Stimulated activated CD8-positive, alpha-beta memory T cell treated with anti-CD3 and anti-CD28 coated beads, Interleukin-15, amount 100 ng/mL, for 48 hours (primary cell): Measurements from ENCODE around the gene ACAP3.

ENCODE experiments used
- DNase-seq, 2 donors: peaks; one replicate each; pipeline ENCODE4 v3.0.0-alpha.2; 2020; ENCODE audit warnings: low read depth in 2 of 2

Gene ACAP3

DNA sequence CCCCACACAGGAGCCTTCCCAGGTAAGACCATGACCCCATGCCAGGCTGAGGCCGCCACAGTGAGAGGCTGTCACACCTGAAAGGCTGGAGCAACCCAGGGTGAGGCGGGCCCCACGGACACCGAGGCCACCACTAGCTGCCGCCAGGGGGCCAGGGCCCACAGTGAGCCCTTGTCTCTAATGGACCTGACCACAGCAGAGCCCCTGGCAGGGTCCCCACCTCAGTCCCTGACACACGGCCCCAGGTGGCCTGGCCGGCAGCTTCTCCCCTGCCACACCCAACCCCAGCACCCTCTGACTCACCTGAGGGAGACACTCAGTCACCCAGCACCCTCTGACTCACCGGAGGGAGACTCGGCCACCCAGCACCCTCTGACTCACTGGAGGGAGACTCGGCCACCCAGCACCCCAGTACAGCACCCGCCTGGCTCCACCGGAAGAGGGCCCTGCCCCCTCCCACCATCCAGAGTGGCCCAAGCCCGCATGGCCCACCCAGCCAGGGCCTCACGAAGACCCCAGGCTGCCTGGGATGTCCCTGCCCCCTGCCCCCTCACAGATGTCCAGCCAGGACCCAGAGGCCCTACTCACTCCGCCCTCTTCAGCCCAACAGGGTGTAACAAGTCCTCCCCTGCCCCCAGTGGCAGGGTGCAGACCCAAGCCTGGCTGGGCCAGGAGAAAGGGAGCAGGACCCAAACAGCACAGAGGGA lies 37.1 kb upstream of the ACAP3 start:
- peak; percentile 49 to 53 for DNase-seq

DNA sequence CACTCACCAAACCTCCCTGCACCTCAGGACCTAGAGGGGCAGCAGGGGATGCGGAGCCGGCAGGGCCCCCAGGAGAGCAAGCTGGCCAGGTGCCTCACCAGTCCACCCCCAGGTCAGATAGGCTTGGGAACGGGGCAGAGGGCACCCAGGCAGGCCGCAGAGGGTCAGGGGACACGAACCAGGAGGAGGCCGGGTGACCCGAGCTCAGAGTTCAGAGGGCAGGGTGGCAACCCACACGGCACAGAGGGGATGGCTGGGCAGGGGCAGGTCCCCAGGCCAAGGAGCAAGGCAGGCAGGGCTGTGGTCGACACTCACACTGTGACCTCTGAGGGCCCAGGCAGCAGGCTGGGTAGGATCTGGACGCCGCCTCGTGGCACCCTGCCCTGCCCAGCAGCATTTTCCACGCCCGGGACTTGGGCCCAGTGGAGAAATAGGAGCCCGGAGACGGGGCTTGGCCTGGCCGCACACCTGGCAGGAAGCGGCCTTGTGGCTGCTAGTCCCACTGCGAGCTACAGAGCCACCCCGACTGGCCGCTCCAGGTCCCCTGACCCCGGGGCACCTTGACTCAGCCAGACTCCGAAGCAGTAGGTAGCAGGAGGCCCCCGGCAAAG lies 36.2 kb upstream of the ACAP3 start:
- DNase-seq, result no peak

DNA sequence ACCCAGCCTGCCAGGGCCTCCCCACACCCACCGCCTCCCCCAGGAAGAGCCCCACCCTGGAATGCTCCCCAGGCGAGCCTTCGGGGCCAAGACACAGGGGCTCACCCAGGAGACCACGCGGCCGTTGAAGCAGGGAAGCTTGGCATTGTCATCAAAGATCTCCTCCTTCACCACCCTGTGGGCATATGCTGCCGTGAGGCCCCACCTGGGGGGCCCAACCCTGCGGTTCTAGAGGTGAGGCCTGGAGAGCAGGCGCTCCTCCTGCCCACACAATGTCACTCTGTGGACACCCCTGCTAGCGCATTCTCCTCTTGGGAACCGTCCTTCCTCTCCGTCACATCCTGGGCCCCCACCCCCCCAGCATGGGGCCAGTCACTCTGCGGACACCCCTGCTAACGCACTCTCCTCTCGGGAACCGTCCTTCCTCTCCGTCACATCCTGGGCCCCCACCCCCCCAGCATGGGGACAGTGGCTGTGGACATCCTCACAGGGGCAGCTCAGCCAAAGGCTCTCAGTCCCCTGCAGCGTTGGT lies 34.9 kb upstream of the ACAP3 start:
- DNase-seq, result no peak

DNA sequence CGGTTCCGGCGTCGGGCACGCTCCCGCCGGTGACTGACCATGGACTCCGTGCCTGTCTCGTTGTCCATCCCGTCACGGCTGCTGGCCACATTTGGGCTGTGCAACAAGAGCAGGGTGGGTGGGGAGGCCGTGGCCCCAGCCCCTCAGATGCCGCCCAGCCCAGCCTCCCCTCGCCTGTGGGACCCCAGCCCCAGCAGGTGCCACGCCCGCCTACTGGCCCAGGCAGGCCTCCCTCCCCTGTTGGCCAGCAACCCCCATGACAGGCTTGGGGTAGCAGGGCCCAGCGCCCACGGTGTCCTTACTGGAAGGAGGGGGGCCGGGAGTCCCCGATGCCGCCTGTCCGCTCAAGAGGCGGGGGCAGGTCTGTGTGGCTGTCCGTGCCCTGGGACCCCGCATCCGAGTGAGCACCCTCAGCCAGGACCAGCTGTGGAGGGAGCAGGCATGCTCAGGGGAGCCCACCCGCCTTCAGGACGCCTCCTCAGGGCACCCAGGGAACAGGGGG lies 34.4 kb upstream of the ACAP3 start:
- DNase-seq, result no peak

DNA sequence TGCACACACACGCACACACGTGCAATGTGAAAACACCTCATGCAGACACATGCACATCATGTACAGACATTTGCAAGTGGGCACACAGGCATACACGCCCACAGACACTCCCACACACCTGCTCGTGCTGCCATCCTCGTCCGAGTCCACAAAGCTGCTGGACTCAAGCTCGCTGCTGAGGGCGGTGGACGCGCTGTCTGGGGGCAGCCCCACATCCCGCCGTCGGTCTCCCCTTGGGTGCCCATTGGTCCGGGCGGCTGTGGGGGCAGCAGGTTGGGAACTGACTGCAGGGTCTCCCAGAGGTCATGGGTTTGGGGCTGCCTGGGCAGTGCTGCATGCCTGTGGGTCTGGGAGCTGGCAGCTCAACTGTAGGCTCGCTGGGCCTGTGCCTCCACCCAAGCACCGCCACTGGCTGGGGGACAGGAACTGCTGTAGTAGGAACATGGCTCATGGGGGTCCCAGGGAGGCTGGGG lies 33.9 kb upstream of the ACAP3 start:
- no peak for DNase-seq

DNA sequence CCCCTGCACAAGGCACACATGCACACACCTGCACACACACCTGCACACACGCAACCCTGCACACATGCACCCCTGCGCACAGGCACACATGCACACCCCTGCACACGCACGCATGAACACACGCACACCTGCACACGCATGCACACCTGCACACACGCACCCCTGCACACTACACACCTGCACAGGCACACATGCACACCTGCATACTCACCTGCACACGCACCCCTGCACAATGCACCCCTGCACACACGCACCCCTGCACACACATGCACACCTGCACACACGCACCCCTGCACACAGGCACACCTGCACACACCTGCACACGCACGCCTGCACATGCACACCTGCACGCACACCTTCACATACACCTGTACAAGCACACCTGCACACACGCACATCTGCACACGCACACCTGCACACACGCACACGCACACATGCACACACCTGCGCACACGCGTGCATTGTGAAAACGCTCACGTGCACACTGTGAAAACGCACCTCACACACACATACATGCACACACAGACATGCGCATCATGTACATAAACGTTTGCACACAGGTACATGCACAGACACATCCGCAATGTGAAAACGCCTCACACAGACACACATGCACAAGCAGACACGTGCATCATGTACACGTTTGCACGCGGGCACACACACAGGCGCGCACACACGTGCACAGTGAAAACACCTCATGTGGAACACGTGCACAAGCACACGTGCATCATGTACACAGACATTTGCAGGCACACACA lies 33.2 kb upstream of the ACAP3 start:
- DNase-seq, result no peak

DNA sequence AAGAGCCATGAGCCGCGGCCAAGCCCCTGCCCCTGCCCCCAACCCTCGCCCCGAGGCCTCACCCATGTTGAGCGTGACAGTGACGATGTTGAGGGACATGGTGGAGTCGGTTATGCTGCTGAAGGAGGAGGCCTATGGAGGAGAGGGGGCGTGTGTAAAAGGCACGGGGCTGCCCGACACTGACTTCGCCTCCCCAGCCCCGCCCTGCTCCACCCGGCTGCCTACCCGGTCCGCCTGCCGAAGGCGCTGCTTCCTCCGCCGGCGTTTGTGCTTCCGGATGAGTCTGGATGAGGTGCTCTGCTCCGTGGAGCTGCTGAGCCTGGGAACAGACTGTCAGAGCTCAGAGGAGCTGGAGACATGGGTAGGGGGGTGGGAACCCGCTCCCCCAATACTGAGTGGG lies 32.5 kb upstream of the ACAP3 start:
- no peak for DNase-seq

DNA sequence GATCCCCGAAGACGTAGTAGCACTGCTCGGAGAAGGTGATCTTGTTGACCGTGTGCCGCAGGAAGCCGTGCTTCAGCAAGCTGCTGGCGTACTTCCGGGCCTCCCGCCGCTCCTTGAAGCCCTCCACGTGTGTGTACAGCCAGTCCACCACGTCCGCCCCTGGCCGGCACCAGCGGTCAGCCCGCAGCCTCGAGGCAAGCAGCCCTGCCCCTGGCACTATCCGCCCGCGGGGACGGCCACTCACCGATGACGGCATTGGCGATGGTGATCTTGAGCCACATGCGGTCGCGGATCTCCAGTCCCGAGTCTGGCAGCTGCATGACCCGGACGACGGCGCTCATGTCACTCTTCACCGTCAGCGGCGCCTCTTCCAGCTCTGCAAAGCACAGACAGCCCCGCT lies 30.5 kb upstream of the ACAP3 start:
- DNase-seq, result no peak

DNA sequence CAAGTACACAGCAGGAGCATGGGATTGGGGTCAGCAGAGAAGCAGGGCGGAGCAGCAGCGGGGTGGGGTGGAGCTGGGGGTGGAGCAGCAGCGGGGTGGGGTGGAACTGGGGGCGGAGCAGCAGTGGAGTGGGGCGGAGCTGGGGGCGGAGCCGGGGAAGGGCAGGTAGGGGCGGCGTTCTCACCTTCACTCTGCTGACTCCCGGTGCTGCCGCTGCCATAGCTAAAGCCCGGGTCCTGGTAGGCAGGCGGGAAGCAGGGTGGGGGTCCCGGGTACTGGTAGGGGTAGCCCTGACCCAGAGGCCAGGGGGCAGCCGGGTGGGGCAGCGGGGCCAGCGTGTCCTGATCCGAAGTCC lies 30.0 kb upstream of the ACAP3 start:
- DNase-seq, result no peak

DNA sequence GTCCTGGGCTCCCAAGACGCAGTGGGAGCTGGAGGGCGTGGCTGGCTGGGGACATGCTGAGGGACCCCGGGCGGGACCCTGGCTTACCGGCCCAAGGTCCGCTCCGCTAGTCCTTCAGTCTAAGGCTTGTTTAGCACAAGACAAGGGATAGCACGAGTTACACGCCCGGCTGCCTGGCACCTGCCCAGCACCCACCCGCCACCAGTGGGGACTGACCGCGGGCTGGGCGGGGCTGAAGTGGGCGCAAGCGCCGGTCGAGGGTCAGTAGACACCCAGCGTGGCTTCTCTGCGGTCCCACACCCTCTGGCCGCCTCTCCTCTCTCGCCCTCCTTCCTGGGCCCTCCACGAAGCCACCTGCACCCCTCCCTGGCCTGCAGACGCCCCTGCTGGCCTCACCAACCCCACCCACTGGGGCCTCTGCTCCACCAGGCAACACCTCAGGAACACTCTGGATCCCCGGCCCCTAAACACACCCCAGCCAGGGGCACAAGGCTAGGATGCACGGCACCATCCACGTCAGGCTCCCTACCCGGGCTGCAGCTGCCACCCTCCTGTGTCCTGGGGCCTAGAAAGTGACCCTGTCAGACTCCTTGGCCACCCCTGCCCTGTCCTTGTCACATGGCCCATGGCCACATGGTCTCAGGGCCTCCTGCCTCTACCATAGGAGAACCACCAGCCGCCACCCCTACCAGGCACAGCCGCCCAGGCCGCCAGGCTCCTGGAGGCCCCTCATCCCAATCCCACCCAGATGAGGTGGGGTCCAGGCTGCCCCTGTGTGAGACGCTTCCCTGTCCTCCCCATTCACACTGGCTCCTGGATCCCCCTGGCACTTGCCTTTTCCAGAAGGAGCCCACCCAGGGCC lies 29.4 kb upstream of the ACAP3 start:
- DNase-seq, result no peak

DNA sequence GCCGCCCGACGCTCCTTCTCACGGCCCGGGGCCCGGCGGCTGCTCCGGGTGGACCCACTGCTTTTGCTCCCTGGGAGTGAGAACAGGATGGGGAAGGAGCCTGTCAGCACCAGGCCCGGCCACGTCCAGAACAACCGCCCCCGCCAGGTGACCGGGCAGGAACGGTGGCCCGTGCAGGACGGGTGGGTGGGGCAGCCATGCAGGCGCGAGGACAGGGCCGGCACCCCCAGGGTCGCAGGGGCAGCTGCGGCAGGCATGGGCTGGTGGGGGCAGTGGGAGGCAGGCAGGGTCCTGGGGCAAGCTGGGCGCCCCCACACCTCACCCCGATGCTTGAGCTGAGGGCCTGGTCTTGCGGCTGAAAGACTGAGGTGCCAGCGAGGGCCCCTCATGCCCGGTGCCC lies 28.7 kb upstream of the ACAP3 start:
- DNase-seq, result no peak

DNA sequence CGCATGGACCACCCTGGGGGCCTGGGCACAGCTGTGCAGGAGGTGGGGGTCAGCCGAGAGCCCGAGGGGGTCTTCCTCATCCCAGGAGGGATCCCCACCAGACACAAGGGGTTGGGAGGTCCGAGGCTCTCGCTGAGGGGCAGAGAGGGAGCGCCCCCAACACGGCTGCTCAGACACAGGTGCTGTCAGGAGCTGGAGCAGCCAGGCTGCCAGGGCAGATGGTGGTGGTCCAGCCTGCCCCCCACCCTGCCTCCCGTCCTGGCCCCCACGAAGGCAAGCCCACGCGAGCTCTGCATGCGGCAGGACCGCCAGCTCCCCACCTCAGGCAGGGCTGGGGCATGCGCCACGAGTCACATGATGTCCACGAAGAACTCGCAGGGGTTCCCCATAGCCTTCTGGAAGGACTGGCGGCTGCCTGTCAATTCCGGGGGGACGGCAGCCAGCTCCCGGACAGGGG lies 28.1 kb upstream of the ACAP3 start:
- no peak for DNase-seq

DNA sequence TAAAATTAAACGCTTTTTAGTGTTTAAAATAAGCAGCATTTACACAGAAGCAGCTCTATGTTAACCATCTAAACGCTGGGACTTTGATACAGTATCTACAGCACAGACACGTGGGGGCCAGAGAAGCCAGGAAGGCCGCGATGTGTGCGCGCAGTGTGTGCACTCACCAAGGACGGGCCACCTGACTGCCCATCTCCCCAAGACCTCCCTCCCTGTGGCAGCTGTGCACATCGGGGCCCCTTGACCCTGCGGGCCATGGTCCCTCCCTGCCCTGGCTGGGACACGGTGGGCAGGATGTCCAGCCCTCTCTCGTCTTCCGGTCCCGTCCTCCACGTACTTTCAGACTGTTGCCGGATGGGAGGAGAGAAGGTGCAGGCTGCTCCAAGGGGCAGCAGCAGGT lies 27.6 kb upstream of the ACAP3 start:
- no peak for DNase-seq

DNA sequence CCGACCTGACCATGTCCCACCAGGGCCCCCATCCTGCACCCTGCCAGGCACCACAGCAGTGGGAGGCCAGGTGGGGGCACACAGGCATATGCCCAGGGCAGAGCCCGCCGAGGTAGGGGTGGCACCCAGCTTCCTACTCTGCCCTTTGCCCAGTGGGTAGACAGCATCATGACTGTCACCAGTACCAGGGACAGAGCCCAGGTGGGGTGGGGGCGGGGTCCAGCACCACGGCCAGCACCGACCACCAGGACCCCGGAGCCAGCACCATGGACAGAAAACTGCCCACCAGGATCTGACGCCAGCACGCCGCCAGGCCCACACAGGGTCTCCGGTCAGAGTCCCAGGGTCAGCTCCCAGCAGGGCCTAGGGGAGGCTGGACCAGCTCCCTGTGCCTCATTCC lies 27.1 kb upstream of the ACAP3 start:
- DNase-seq, result no peak

DNA sequence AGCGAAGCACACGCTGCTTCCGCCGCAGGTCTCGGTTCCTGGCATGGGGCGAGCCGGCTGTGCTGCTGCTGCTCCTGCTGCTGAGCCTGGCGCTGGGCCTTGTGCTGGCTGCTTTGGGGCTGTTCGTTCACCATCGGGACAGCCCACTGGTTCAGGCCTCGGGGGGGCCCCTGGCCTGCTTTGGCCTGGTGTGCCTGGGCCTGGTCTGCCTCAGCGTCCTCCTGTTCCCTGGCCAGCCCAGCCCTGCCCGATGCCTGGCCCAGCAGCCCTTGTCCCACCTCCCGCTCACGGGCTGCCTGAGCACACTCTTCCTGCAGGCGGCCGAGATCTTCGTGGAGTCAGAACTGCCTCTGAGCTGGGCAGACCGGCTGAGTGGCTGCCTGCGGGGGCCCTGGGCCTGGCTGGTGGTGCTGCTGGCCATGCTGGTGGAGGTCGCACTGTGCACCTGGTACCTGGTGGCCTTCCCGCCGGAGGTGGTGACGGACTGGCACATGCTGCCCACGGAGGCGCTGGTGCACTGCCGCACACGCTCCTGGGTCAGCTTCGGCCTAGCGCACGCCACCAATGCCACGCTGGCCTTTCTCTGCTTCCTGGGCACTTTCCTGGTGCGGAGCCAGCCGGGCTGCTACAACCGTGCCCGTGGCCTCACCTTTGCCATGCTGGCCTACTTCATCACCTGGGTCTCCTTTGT lies 26.0 kb upstream of the ACAP3 start:
- DNase-seq, result no peak

DNA sequence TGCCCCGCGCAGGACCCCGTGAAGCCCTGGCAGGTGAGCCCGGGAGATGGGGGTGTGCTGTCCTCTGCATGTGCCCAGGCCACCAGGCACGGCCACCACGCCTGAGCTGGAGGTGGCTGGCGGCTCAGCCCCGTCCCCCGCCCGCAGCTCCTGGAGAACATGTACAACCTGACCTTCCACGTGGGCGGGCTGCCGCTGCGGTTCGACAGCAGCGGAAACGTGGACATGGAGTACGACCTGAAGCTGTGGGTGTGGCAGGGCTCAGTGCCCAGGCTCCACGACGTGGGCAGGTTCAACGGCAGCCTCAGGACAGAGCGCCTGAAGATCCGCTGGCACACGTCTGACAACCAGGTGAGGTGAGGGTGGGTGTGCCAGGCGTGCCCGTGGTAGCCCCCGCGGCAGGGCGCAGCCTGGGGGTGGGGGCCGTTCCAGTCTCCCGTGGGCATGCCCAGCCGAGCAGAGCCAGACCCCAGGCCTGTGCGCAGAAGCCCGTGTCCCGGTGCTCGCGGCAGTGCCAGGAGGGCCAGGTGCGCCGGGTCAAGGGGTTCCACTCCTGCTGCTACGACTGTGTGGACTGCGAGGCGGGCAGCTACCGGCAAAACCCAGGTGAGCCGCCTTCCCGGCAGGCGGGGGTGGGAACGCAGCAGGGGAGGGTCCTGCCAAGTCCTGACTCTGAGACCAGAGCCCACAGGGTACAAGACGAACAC lies 25.2 kb upstream of the ACAP3 start:
- no peak for DNase-seq

DNA sequence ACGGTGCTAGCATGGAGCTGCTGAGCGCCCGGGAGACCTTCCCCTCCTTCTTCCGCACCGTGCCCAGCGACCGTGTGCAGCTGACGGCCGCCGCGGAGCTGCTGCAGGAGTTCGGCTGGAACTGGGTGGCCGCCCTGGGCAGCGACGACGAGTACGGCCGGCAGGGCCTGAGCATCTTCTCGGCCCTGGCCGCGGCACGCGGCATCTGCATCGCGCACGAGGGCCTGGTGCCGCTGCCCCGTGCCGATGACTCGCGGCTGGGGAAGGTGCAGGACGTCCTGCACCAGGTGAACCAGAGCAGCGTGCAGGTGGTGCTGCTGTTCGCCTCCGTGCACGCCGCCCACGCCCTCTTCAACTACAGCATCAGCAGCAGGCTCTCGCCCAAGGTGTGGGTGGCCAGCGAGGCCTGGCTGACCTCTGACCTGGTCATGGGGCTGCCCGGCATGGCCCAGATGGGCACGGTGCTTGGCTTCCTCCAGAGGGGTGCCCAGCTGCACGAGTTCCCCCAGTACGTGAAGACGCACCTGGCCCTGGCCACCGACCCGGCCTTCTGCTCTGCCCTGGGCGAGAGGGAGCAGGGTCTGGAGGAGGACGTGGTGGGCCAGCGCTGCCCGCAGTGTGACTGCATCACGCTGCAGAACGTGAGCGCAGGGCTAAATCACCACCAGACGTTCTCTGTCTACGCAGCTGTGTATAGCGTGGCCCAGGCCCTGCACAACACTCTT lies 24.5 kb upstream of the ACAP3 start:
- DNase-seq, result no peak

DNA sequence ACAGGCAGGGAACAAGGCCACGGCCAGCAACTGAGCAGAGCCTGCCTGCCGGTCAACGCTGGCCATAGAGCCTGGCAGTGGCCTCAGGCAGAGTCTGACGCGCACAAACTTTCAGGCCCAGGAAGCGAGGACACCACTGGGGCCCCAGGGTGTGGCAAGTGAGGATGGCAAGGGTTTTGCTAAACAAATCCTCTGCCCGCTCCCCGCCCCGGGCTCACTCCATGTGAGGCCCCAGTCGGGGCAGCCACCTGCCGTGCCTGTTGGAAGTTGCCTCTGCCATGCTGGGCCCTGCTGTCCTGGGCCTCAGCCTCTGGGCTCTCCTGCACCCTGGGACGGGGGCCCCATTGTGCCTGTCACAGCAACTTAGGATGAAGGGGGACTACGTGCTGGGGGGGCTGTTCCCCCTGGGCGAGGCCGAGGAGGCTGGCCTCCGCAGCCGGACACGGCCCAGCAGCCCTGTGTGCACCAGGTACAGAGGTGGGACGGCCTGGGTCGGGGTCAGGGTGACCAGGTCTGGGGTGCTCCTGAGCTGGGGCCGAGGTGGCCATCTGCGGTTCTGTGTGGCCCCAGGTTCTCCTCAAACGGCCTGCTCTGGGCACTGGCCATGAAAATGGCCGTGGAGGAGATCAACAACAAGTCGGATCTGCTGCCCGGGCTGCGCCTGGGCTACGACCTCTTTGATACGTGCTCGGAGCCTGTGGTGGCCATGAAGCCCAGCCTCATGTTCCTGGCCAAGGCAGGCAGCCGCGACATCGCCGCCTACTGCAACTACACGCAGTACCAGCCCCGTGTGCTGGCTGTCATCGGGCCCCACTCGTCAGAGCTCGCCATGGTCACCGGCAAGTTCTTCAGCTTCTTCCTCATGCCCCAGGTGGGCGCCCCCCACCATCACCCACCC lies 23.6 kb upstream of the ACAP3 start, which contains the start of gene TAS1R3:
TAS1R3 (plus strand) TSS at position 213 of the 898 bp plus-strand sequence; CDS start at position 279, 66 bp downstream.
- no peak for DNase-seq
